GM23248 (cell line): ENCODE results near the gene WASHC4.

Source experiments
- EZH2 ChIP-seq: fragments of 200-600 bp; sonication (generic); IDR thresholded peaks from 2 replicates; pipeline ENCODE4 v1.6.1; 2018; ENCODE audit warnings: antibody characterized with exemption, mild to moderate bottlenecking; ENCODE audit not compliant: insufficient read depth, poor library complexity, severe bottlenecking
- EZH2phosphoT487 ChIP-seq: fragments of 200-600 bp; sonication (generic); IDR thresholded peaks from 2 replicates; pipeline ENCODE4 v1.6.1; 2018; ENCODE audit warnings: antibody characterized with exemption, moderate library complexity, mild to moderate bottlenecking, low read depth; ENCODE audit not compliant: insufficient read depth

- TF ChIP-seq EZH2: no peak
- TF ChIP-seq EZH2phosphoT487: no peak
Observed at GRCh38 chr12:105214148-105214547, 106.6 kb downstream of the WASHC4 start.
